ENCODE measurements around the gene TNPO3.

Gene TNPO3

DNA sequence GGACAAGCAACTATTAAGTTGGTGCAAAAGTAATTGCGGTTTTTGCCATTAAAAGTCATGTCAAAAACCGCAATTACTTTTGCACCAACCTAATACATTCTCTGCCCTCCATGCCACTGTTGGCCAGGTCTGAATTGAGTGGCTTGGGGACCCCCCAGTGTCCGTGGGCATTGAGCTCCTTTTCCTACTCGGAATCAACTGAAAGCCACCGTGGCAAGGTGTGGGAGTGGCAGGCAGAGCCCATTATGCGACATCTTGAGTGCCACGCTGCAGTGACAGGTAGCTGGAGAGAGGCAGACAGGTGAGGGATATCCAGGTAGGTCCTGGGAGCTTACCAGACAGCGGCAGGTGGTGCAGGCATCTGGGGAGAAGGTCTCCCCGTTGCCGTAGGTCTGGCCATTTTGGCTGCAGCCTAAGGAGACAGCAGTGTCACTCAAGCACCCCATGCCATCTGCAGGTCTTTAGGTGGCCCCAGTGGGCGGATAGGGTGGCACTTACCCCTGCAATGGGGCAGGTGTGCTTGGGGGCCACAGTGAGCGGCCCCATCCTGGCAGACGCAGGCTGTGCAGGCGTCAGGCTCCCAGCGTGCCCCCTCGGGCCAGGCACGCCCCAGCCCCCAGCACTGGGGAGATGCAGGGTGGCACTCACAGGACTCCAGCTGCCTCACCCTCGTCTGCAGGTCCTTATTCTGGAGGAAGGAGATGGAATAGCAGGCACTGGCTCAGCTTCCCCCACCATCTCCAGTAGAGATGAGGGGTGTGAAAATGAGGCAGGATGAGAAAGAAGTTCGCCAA lies 147.9 kb downstream of the TNPO3 start:
- DNase-seq (ENCODE audit: low spot score) = no peak

GRCh38 chr7:128906001-128906765 lies 148.7 kb downstream of the TNPO3 start:
- DNase-seq (ENCODE audit: low spot score) = no peak

GRCh38 chr7:128904381-128905197 lies 150.3 kb downstream of the TNPO3 start:
- DNase-seq (ENCODE audit: low spot score) = peak; percentile 68

Measured in LoVo (cell line).